ENCODE data around the gene TMEM184B. TPM values are rescaled to one million over a fixed set of nuclear protein-coding genes. Genes with fewer than 3 reads are reported as not detected.

TMEM184B gene
- total and polyA plus RNA-seq, 8 donors = 11.6 to 30.5 (median 18.6) TPM

DNA sequence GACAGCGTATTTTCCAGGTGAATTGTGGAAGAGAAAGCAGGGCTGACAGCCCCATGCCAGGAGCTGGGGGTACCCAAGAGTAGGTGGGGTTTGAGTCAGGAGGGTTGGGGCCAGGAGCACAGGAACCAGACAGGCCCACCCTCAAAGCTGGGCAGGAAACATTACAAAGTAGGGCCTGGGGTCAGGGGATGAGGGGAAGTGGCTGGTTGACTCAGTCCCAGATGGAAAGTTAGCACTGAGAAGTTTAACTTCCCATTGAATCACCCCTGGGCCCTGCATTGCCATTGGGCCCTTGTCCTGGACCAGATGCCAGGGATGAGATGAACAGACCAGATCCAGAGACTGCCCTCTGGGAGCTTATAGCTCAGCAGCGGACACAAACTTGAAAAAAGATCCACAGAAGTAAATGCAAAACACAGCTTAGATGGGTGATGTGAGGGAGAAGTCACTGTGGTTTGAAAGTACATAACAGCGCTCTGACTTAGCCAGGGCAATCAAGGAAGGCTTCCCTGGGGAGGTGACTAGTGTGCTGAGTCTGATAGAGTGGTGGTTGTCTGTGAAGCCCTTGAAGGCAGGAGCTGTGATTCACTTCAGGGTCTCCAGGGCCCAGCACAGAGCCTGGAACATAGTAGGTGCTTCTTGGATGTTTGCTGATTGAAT, 68.8 kb downstream of the TMEM184B start:
- Histone ChIP-seq H3K4me1 (peaks cover 0 to 10% (median 0%) of the 10 kb centered on the region in 3 donors), H3K36me3 (no peaks in the 10 kb centered on the region), H3K4me3 (peak overlapping the region in 1 of 4 donors; percentile 71), H3K9me3 (no peaks in the 10 kb centered on the region), H3K27me3 (no peaks in the 10 kb centered on the region), H3K27ac (peak overlapping the region in 1 of 4 donors; percentile 96)
- no peak for DNase-seq
- TF ChIP-seq CTCF (IDR thresholded peaks at IDR 0.05) = no peak
- intact Hi-C loops (cut with DNase I) = no loop called here
- WGBS, 2 donors = 94 to 98% methylated on average over 3 of the region's 3 CpGs
- FAIRE-seq = no peak
- no peak for ATAC-seq

DNA sequence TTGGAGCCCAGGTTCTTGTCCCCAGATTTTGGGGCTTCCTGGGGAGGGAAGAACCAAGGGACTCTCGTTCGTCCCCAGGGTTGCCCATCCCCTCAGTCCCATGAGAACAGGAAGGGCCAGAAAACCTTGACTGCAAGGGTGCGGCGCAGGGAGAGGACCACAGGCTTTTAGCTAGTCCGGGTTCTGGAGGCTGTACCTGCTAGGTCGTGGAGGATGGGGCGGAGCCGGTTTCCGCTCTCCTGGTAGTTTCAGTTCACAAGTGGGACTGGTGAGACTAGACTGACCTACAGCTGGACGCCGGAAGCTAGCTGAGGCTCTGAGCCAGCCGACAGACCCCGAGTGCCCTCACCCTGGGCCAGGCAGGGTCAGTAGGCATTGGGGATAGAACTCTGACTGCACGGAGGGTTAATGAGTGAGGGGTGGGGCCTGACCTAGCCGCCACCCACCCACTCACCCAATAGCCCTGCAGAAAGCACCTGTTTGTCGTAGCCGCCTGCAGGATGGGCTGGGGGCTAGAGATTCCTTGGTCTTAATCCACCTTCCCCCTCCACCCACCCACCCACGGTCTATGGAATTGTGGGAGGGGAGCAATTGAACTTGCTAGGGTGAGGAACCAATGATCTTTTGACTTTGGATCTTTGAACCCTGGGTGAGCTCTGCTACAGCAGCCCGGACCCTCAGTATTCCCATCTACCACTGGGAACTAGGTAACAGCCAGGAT, 69.6 kb downstream of the TMEM184B start:
- DNase-seq (peak; percentile 64 to 88 (median 74)), FAIRE-seq (no peak), ATAC-seq (peak; percentile 32 to 64 (median 54))
- no peaks in the 10 kb centered on the region for H3K27me3 ChIP-seq
- peaks cover 0 to 10% (median 0%) of the 10 kb centered on the region in 3 donors for H3K4me1 ChIP-seq
- H3K4me3 ChIP-seq = peak overlapping the region; percentile 67 to 77 (median 72)
- WGBS, 2 donors = 5 to 7% methylated on average over 18 to 19 of the region's 19 CpGs
- peak overlapping the region; percentile 96 to 99 (median 98) for H3K27ac ChIP-seq
- intact Hi-C loops (cut with DNase I) = no loop called here
- TF ChIP-seq CTCF (IDR thresholded peaks at IDR 0.05) = no peak
- no peaks in the 10 kb centered on the region for H3K36me3 ChIP-seq
- no peaks in the 10 kb centered on the region for H3K9me3 ChIP-seq

DNA sequence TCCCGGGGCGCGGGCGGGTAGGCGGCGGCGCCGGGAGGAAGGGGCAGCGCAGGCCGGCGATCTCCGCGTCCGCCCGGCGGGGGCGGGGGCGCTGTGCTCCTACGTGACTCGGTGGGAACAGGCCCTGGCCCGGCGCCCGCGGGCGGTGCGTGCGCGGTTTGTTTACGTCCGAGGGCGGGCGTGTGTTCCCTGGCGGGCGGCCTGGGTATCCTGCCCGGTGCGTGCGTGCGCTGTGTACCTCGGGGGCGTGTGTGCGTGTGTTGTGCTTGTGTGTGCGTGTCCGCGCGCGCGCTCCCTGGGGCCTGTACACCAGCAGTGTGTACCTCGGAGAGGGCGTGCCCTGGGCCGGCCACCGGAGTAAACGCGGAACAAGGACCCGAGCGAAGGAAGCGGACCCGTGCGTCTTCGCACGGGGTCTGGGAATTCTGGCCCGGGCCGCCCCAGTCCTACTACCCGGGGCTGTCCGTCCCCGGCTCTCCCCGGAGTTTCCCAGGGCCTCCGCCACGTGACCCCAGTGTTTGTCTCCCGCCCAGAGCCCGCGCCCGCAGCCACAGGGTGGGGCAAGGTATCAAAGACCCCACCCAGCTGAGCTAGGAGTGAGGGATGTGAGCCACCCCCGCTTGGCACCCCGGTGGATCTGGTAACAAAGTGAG, 70.2 kb downstream of the TMEM184B start:
- no peaks in the 10 kb centered on the region for H3K36me3 ChIP-seq
- peak; percentile 77 to 93 (median 90) for DNase-seq
- peak; percentile 54 to 72 (median 68) for ATAC-seq
- no peaks in the 10 kb centered on the region for H3K27me3 ChIP-seq
- intact Hi-C loops (cut with DNase I) = no loop called here
- H3K27ac ChIP-seq = peak overlapping the region; percentile 96 to 99 (median 98)
- H3K4me3 ChIP-seq = peak overlapping the region; percentile 67 to 77 (median 72)
- peaks cover 0 to 10% (median 0%) of the 10 kb centered on the region in 3 donors for H3K4me1 ChIP-seq
- 0 to 1% methylated on average over 55 to 74 of the region's 74 CpGs for WGBS, 2 donors
- no peak for TF ChIP-seq CTCF (IDR thresholded peaks at IDR 0.05)
- FAIRE-seq = no peak
- H3K9me3 ChIP-seq = no peaks in the 10 kb centered on the region

DNA sequence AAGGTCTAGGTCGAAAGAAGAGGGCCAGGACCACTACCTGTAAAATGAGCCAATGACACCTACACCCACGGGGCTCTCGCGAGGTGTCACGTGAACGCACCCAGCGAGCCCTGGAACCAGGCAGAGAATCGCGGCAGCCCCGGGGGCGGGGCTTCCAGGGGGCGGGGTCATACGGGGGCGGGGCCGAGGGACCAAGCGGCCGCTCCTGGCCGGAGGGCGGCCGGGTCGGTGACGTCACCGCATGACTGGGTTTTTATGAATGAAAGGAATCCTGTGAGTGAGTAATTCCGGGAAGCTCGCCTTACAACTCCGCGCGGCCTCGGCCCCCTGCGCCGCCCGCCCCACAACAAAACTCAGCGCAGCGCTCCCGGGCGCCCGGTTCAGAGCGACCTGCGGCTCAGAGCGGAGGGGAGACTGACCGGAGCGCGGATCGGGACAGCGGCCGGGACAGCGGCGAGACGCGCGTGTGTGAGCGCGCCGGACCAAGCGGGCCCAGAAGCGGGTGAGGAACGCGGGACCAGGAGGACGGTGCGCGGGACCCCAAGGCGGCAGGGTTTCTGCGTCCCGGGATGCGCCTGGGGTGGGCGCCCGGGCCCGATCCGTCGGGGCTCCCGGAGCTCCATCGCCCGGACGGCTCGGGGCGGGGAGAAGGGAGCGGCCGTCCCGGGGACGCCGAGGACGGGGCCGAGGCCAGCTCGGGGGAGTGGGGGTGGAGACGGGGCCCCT, 70.9 kb downstream of the TMEM184B start, which contains the start of gene MAFF:
Gene MAFF (plus strand): TSS at position 284 of the 726 bp plus-strand sequence. CDS start 11,860 bp downstream, outside the sequence.
- H3K4me1 ChIP-seq = peaks cover 0 to 10% (median 0%) of the 10 kb centered on the region in 3 donors
- no peaks in the 10 kb centered on the region for H3K9me3 ChIP-seq
- FAIRE-seq = no peak
- no peaks in the 10 kb centered on the region for H3K36me3 ChIP-seq
- H3K4me3 ChIP-seq = peak within 1 kb of the TSS; percentile 67 to 77 (median 72)
- ATAC-seq = peak; percentile 80 to 89 (median 87)
- no peaks in the 10 kb centered on the region for H3K27me3 ChIP-seq
- H3K27ac ChIP-seq = peak within 1 kb of the TSS; percentile 96 to 99 (median 98)
- TF ChIP-seq CTCF (IDR thresholded peaks at IDR 0.05) = no peak
- peak; percentile 97 to 99 (median 98) for DNase-seq
- 0 to 1% methylated on average over 60 to 85 of the region's 85 CpGs for WGBS, 2 donors
- intact Hi-C loops (cut with DNase I) = no loop called here

All from pancreas (tissue), 10 donors.